ENCODE measurements around the gene SPPL2B. TPM values are rescaled to one million over a fixed set of nuclear protein-coding genes. Genes with fewer than 3 reads are reported as not detected.

Gene SPPL2B
- total RNA-seq, 1 donor from 2014 or later: 77.0 TPM

DNA sequence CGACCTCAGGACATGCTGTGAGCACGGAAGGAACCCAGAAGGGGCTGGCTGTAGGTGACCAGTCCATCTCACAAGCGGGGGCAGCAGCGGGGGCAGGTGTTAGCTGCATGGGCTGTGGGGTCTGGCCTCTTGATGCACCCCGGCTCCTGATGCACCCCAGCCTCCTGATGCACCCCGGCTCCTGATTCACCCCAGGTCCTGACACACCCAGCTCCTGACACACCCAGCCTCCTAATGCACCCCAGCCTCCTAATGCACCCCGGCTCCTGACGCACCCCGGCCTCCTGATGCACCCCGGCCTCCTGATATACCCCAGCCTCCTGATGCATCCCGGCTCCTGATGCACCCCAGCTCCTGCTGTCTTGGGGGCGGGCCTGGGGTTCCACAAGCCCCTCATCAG lies 7.5 kb upstream of the SPPL2B start:
- TF ChIP-seq, protein P1, sequence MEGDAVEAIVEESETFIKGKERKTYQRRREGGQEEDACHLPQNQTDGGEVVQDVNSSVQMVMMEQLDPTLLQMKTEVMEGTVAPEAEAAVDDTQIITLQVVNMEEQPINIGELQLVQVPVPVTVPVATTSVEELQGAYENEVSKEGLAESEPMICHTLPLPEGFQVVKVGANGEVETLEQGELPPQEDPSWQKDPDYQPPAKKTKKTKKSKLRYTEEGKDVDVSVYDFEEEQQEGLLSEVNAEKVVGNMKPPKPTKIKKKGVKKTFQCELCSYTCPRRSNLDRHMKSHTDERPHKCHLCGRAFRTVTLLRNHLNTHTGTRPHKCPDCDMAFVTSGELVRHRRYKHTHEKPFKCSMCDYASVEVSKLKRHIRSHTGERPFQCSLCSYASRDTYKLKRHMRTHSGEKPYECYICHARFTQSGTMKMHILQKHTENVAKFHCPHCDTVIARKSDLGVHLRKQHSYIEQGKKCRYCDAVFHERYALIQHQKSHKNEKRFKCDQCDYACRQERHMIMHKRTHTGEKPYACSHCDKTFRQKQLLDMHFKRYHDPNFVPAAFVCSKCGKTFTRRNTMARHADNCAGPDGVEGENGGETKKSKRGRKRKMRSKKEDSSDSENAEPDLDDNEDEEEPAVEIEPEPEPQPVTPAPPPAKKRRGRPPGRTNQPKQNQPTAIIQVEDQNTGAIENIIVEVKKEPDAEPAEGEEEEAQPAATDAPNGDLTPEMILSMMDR (IDR thresholded peaks at IDR 0.05): no peak
- no peak for DNase-seq (ENCODE audit: extremely low spot score, unreplicated experiment)
- no peak overlapping the region for H3K27ac Mint-ChIP-seq (ENCODE audit: unreplicated experiment)
- peaks cover 9% of the 10 kb centered on the region for H3K36me3 Mint-ChIP-seq (ENCODE audit: unreplicated experiment)
- peaks cover 27% of the 10 kb centered on the region for H3K4me1 Mint-ChIP-seq (ENCODE audit: unreplicated experiment)
- no peaks in the 10 kb centered on the region for H3K27me3 Mint-ChIP-seq (ENCODE audit: unreplicated experiment)
- H3K4me3 Mint-ChIP-seq (ENCODE audit: unreplicated experiment): no peak overlapping the region
- no peaks in the 10 kb centered on the region for H3K9me3 Mint-ChIP-seq (ENCODE audit: unreplicated experiment)

DNA sequence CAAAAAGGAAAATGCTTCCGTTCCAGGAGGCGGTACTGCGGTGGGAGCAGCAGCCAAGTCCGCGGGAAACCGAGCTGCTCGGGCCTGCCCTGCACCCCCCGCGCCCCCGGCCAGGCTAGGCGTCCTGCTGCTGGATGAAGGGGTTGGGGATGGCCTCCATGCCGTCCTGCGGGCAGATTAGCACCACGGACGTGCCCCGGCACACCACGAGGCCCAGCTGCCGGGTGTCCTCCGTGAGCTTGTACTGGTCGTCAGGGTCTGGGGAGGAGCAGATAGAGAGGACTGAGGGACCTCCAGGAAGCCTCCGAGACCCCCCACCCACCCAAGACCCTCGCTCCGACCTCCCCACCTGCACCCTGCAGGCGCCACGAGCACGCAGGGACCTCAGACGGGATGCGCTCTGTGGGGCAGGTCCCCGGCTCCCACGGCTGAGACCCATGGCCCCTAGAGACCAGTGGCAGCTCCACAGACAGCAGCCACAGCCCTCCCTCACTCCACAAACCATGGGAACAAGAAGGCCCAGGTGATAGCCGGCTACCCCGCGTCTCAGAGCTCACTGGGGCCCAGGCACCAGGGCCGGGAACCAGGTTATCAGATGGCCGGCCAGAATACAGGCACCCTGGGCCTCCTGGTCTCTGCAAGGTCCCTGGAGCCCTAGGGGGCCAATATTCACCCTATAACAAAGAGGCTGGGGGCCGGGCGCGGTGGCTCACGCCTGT lies 6.8 kb upstream of the SPPL2B start:
- no peaks in the 10 kb centered on the region for H3K27me3 Mint-ChIP-seq (ENCODE audit: unreplicated experiment)
- no peak for DNase-seq (ENCODE audit: extremely low spot score, unreplicated experiment)
- no peak overlapping the region for H3K4me3 Mint-ChIP-seq (ENCODE audit: unreplicated experiment)
- H3K27ac Mint-ChIP-seq (ENCODE audit: unreplicated experiment): no peak overlapping the region
- peaks cover 11% of the 10 kb centered on the region for H3K36me3 Mint-ChIP-seq (ENCODE audit: unreplicated experiment)
- peaks cover 24% of the 10 kb centered on the region for H3K4me1 Mint-ChIP-seq (ENCODE audit: unreplicated experiment)
- TF ChIP-seq, protein P1 (IDR thresholded peaks at IDR 0.05): no peak
- no peaks in the 10 kb centered on the region for H3K9me3 Mint-ChIP-seq (ENCODE audit: unreplicated experiment)

DNA sequence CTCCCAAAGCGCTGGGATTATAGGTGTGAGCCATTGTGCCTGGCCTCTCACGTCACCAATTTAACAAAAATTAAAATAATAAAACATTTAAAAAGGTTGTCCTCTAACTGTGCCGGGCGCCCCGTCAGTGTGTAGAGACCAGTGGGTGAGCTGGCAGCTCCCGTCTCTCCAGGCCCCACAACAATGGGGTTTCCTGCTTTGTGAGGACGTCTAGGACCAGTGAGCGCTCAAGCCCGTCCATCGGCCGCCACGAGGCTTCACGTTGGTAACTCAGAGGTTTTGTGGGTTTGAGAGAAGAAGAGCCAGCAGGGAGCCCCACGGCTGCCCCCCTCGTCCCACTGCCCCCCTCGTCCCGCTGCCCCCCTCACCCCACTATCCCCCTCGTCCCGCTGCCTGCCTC lies 4.8 kb upstream of the SPPL2B start:
- Mint-ChIP-seq H3K36me3 (ENCODE audit: unreplicated experiment) (peaks cover 13% of the 10 kb centered on the region), H3K27me3 (ENCODE audit: unreplicated experiment) (no peaks in the 10 kb centered on the region), H3K9me3 (ENCODE audit: unreplicated experiment) (no peaks in the 10 kb centered on the region), H3K4me1 (ENCODE audit: unreplicated experiment) (peaks cover 25% of the 10 kb centered on the region), H3K27ac (ENCODE audit: unreplicated experiment) (no peak overlapping the region), H3K4me3 (ENCODE audit: unreplicated experiment) (no peak overlapping the region)
- TF ChIP-seq, protein P1 (IDR thresholded peaks at IDR 0.05): no peak
- DNase-seq (ENCODE audit: extremely low spot score, unreplicated experiment): no peak

DNA sequence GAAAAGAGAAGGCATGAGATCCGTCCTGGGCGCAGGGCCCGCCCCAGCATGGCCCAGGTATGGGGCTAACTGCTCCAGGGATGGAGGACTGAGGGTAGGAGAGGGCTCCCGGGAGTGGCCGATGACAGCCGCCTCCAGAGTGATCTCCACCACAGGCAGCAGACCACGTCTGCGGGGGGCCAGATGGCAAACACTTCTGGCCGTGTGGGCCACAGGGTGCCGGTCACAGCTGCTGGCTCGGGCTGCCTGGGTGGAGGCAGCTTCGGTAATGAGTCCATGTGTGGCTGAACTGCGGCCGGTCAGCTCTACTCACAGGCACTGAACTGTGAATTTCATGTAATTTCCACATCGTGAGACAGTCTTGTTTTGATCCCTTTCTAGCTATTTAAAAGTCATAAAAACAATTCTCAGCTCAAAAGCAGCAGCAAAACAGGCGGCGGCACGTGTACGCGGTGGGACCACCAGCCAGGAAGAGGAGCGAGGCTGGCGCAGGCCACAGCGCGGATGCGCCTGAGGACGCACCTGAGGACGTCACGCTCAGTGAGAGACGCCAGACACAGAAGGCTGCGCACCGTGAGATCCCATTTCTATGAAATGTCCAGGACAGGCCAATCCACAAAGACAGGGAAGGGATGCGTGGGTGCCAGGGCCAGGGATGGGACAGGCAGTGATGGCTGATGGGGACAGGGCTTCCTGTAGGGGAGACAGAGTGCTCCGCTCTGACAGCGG lies 4.1 kb upstream of the SPPL2B start:
- Mint-ChIP-seq H3K9me3 (ENCODE audit: unreplicated experiment) (no peaks in the 10 kb centered on the region), H3K36me3 (ENCODE audit: unreplicated experiment) (peaks cover 13% of the 10 kb centered on the region), H3K27ac (ENCODE audit: unreplicated experiment) (no peak overlapping the region), H3K4me1 (ENCODE audit: unreplicated experiment) (peaks cover 27% of the 10 kb centered on the region), H3K27me3 (ENCODE audit: unreplicated experiment) (no peaks in the 10 kb centered on the region), H3K4me3 (ENCODE audit: unreplicated experiment) (no peak overlapping the region)
- TF ChIP-seq, protein P1 (IDR thresholded peaks at IDR 0.05): no peak
- DNase-seq (ENCODE audit: extremely low spot score, unreplicated experiment): no peak

DNA sequence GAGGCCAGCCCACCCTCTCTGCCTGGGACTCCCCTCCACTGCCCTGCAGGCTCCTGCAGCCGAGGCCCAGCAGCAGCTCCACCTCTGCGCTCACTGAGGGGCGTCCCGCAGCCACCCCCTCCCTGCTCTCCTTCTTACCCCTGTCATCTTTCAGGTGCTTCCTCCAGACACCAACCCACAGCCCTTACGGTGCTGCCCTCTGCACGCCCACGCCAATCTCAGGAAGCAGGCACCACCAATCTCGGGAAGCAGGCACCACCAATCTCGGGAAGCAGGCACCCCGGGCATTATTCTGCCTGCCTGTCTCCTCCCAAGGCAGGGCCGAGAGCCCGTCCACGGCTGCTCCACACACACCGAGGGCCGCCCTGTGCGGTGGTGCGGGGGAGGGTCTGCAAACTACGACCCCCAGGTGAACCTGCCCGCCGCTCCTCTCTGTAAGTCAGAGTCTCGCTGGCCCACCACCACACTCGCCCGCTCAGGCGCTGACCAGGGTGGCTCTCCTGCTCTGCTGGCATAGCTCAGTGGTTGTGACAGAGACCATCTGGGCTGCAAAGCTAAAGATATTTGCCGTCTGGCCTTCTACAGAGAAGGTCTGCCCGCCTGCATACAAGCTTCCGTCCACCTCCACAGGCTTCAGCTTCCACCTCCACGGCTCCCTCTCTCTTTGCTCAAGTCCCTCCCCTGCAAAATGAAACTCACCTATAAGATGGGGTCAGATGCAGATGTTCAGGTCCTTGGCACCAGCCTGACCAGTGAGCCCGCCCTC lies 3.0 kb upstream of the SPPL2B start:
- DNase-seq (ENCODE audit: extremely low spot score, unreplicated experiment): no peak
- H3K4me1 Mint-ChIP-seq (ENCODE audit: unreplicated experiment): peaks cover 36% of the 10 kb centered on the region
- H3K9me3 Mint-ChIP-seq (ENCODE audit: unreplicated experiment): no peaks in the 10 kb centered on the region
- H3K36me3 Mint-ChIP-seq (ENCODE audit: unreplicated experiment): peaks cover 13% of the 10 kb centered on the region
- no peaks in the 10 kb centered on the region for H3K27me3 Mint-ChIP-seq (ENCODE audit: unreplicated experiment)
- no peak overlapping the region for H3K27ac Mint-ChIP-seq (ENCODE audit: unreplicated experiment)
- H3K4me3 Mint-ChIP-seq (ENCODE audit: unreplicated experiment): no peak overlapping the region
- TF ChIP-seq, protein P1 (IDR thresholded peaks at IDR 0.05): no peak

All from osteocyte (in vitro differentiated cells).